Mucosa of descending colon (tissue), 3 donors: ENCODE results near the gene LETMD1. TPM values are rescaled to one million over a fixed set of nuclear protein-coding genes. Genes with fewer than 3 reads are reported as not detected.

ENCODE experiments used
- ATAC-seq: fragments of 200-7000 bp; cut with Tn5 transposase; one replicate; pipeline ENCODE4 v1.9.1; 2020; ENCODE audit warnings: mild to moderate bottlenecking, moderate library complexity
- DNase-seq, 3 donors: peaks; one replicate each; pipeline ENCODE4 v3.0.0-alpha.2; 2020
- H3K36me3 ChIP-seq: fragments of 200-600 bp; one replicate; pipeline ENCODE4 v1.8.0; 2021; ENCODE audit warnings: low read depth, mild to moderate bottlenecking
- H3K4me1 ChIP-seq: fragments of 200-600 bp; one replicate; pipeline ENCODE4 v1.8.0; 2021; ENCODE audit warnings: low read depth, mild to moderate bottlenecking
- H3K4me3 ChIP-seq: fragments of 200-600 bp; one replicate; pipeline ENCODE4 v1.8.0; 2021; ENCODE audit warnings: mild to moderate bottlenecking
- H3K9me3 ChIP-seq: fragments of 200-600 bp; one replicate; pipeline ENCODE4 v1.8.0; 2021; ENCODE audit warnings: mild to moderate bottlenecking
- intact Hi-C, 2 donors: fragments of 100-400 bp; cut with DNase I in 1 of 2; cut with micrococcal nuclease in 1 of 2; formaldehyde crosslinking; loops; one replicate each; pipeline versions ENCODE4 v1.11.0 to v1.11.1; 2022; cut with DNase I, micrococcal nuclease
- total RNA-seq, 3 donors: library from RNA; stranded (reverse); fragmentation: NEBNext Ultra II Directional in 2 of 3; extraction: Animal tissue kit (Norgen Biotek cat#: 25700) in 2 of 3; gene quantifications; one replicate each; pipeline versions ENCODE4 v1.2.1 to v1.2.4, GENCODE V29; 2021 to 2023
- TF ChIP-seq, protein P1 (sequence below): fragments of 200-600 bp; IDR thresholded peaks from one replicate; pipeline ENCODE4 v1.8.0; 2022; ENCODE audit warnings: antibody characterized with exemption, mild to moderate bottlenecking
- donor health status: DM: no; HTN: no; CAD: no; lungs with moderate emphysema.
- donor health status: DM: no; HTN: no; CAD: no.
- donor health status: DM: no; HTN: yes; CAD: no.

LETMD1 gene
- total RNA-seq, 3 donors from 2014 or later: 67.4 to 74.2 (median 72.7) TPM

DNA sequence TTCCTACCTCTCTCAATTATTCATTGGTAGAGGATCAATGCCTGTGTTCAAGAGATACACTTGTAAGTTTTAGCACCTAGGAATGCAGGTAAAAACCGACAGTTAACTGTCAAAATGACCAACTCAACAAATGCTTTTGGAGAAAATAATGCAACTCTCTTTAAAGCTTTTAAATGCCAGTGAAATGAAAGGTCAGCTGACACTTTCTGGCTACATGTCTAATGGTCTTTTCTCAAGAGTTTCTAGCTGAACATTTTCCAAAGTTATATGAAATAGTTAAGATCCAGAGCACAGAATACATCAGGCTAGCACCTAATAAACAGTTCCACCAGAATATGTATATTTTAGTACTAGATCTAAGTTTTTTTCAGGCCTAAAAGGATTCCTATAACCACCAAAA is 33.3 kb downstream of the LETMD1 start:
- DNase-seq (no peak), ATAC-seq (no peak)
- TF ChIP-seq, protein P1, sequence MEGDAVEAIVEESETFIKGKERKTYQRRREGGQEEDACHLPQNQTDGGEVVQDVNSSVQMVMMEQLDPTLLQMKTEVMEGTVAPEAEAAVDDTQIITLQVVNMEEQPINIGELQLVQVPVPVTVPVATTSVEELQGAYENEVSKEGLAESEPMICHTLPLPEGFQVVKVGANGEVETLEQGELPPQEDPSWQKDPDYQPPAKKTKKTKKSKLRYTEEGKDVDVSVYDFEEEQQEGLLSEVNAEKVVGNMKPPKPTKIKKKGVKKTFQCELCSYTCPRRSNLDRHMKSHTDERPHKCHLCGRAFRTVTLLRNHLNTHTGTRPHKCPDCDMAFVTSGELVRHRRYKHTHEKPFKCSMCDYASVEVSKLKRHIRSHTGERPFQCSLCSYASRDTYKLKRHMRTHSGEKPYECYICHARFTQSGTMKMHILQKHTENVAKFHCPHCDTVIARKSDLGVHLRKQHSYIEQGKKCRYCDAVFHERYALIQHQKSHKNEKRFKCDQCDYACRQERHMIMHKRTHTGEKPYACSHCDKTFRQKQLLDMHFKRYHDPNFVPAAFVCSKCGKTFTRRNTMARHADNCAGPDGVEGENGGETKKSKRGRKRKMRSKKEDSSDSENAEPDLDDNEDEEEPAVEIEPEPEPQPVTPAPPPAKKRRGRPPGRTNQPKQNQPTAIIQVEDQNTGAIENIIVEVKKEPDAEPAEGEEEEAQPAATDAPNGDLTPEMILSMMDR: no peak
- Histone ChIP-seq H3K9me3 (no peaks in the 10 kb centered on the region), H3K4me1 (peaks cover 7% of the 10 kb centered on the region), H3K36me3 (no peaks in the 10 kb centered on the region), H3K4me3 (no peak overlapping the region)
- intact Hi-C loops: no loop called here

DNA sequence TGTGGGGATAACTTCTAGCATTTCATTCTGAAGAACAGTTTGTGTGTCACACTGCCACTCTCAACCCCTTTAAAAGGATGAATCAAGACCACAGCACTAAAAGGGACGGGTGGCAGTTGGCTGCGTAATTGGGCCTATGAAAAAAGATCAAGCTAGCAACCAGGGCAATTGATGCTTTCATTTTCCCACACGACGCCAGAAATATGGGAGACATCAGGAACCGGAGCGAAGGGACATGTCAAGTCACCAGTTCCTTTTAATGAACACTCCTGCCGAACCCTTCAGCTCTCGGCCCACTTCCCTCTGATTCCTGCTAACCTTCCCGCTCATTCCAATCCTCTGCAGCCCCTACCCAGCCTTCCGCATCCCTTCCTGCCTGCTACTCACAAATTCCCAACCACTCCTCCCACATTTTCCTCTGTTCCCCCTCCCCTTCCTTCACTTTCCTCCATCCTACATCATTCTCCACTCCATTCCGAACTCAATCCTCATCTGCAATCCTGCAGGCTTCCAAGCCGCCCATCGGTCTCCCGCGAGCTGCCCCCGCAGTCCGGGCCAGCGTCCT is 34.5 kb downstream of the LETMD1 start:
- H3K36me3 ChIP-seq: no peaks in the 10 kb centered on the region
- TF ChIP-seq, protein P1: no peak
- intact Hi-C loops: no loop called here
- ATAC-seq: peak; percentile 3
- H3K4me3 ChIP-seq: peak overlapping the region; percentile 90
- no peaks in the 10 kb centered on the region for H3K9me3 ChIP-seq
- DNase-seq: peak in 1 of 3 donors; percentile 29
- peaks cover 7% of the 10 kb centered on the region for H3K4me1 ChIP-seq

DNA sequence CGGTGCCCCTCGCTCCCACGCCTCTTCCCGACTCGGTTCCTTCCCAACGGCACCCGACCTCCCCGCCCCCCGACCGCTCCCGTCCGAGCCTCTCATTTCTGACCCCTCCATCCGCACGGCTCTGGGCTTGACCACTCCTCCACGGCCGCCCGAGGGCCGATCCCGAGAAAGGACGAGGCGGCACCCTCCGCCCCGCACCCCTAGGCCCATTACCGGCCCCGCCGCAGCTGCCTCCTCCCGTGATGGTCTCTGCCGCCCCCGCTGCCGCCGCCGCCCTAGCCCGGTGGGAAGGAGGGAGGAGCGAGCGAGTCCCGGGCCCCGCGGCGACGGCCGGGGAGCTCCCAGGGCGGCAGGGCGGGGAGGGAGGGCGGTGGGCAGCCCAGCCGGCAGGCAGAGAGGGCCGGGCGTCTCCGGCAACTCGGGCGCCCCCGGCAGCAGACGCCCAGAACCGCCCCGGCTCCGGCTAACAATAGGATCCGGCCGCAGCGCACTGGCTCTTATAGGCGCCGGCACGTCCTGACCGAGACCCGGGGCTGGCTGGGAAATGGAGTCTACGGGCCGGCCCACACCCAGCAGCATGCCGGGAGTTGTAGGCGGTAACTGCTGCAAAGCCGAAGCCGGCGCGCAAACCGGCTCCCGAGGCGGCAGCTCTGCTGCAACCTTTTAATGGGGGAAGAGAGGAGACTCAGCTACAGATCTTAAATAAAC is 35.2 kb downstream of the LETMD1 start, which contains the start of gene CSRNP2:
Gene CSRNP2 (minus strand): TSS at position 471 of the 708 bp plus-strand sequence. CDS start 7,035 bp downstream, outside the sequence.
- H3K4me3 ChIP-seq: peak within 1 kb of the TSS; percentile 90
- no peaks in the 10 kb centered on the region for H3K9me3 ChIP-seq
- H3K4me1 ChIP-seq: peaks cover 7% of the 10 kb centered on the region
- TF ChIP-seq, protein P1: no peak
- peak; percentile 96 to 98 (median 97) for DNase-seq
- H3K36me3 ChIP-seq: no peaks in the 10 kb centered on the region
- intact Hi-C loops: no loop called here
- ATAC-seq: peak; percentile 99

DNA sequence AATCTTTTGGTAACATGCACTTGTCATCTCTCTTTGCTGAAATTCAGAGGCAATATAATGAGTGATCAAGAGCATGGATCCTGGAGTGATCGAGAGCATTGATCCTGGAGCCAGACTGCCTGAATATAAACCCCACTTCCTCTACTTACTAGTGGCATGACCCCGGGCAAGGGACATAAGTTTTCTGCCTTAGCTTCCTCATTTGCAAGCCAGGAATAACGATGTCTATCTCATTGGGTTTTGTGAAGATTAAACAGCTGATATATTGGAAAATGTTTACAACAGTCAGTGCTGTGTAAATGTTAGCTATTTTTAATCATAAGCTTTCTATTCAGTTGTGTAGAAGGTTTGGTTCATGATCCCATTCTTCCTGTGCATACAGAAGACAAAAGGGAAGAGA is 37.6 kb downstream of the LETMD1 start:
- Histone ChIP-seq H3K4me3 (no peak overlapping the region), H3K9me3 (no peaks in the 10 kb centered on the region), H3K4me1 (peaks cover 13% of the 10 kb centered on the region), H3K36me3 (no peaks in the 10 kb centered on the region)
- no peak for ATAC-seq
- intact Hi-C loops: no loop called here
- DNase-seq: no peak
- TF ChIP-seq, protein P1: no peak

DNA sequence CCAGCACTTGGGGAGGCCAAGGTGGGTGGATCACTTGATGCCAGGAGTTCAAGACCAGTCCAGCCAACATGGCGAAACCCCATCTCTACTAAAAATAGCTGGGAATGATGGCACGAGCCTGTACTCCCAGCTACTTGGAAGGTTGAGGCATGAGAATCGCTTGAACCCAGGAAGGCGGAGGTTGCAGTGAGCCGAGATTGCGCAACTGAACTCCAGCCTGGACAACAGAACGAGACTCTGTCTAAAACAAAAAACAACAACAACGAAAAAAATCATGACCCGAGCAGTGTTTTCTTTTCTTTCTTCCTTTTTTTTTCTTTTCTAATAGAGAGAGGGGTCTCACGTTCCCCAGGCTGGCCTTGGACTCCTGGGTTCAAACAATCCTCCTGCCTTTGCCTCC is 38.8 kb downstream of the LETMD1 start:
- no peaks in the 10 kb centered on the region for H3K36me3 ChIP-seq
- TF ChIP-seq, protein P1: no peak
- intact Hi-C loops: no loop called here
- H3K4me1 ChIP-seq: peaks cover 10% of the 10 kb centered on the region
- H3K9me3 ChIP-seq: no peaks in the 10 kb centered on the region
- no peak overlapping the region for H3K4me3 ChIP-seq
- ATAC-seq: no peak
- DNase-seq: no peak
